H54 (cell line): Measurements from ENCODE around the gene LAMC2.
"Not testable (repeated sequence)": the region's sequence is repeated elsewhere in the genome, so short reads cannot be mapped to it uniquely, and the experiment has no call there.

Experiments
- DNase-seq: peaks from one replicate; pipeline ENCODE4 v3.0.0; 2011; ENCODE audit warnings: low spot score, mixed read lengths; ENCODE audit not compliant: insufficient read length
- FAIRE-seq: peaks from 3 replicates; lab custom pipeline; 2011; peaks lifted over from hg19 to GRCh38; lab: Jason Lieb, UNC
- POLR2A ChIP-seq: IDR thresholded peaks from 2 replicates; pipeline ENCODE4 v1.6.1; 2011; ENCODE audit warnings: low read depth, mild to moderate bottlenecking, low read length

The LAMC2 gene

DNA sequence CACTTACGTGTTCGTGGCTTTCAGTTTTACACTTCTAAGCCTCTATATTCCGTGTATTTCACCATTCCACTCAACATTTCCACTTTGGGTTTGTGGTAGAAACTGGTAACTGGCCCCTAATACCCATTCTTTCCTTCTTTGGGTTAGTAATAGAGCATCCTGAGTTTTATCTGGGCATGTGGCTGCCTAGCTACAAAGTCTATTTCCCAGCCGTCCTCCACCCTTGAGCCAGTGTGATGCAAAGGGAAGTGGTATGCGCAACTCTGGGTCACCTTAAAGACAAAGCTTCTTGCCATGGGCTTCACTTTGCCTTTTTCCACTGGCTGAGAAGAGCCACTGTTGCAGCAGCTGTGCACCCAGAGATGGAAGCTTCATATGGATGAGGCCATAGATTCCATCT is 73.9 kb downstream of the LAMC2 start:
- TF ChIP-seq POLR2A = no peak
- no peak for FAIRE-seq
- no peak for DNase-seq

- DNase-seq (no peak), FAIRE-seq (no peak)
- no peak for TF ChIP-seq POLR2A
These were observed 76.7 kb downstream of the LAMC2 start for GRCh38 chr1:183262628-183263200.

DNA sequence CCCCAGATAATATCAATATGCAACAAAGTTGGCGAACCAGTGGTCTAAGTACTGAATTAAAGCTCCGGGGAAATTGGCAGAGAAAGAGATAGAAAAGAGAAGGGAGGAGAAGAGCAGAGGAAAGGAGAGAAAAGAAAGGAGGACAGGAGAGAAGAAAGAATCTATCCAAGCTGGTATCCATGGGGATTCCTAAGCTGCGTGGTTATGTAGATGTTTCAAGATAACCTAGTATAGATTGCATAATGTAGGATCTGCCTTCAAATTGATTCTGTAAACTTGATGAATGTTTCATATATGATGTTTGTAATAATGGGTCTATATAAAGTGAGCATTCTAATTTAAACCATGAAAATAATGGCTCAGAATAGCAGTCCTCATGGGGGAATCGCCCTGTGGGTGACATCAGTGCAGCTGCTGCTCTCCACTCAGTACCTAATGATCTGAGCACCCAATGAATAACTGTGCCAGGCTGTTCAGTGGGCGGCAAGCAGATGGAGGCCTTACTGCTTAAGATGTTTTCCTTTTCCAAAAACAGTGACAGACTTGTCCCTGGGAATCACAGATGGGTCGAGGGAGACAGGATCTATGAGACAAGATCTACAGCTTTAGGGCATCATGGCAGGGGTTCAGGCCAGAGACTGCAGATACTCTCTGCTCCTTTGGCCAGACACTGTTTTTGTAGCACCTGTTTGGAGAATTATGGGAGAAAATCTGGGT is 78.0 kb downstream of the LAMC2 start:
- no peak for DNase-seq
- FAIRE-seq = no peak
- TF ChIP-seq POLR2A = no peak

DNA sequence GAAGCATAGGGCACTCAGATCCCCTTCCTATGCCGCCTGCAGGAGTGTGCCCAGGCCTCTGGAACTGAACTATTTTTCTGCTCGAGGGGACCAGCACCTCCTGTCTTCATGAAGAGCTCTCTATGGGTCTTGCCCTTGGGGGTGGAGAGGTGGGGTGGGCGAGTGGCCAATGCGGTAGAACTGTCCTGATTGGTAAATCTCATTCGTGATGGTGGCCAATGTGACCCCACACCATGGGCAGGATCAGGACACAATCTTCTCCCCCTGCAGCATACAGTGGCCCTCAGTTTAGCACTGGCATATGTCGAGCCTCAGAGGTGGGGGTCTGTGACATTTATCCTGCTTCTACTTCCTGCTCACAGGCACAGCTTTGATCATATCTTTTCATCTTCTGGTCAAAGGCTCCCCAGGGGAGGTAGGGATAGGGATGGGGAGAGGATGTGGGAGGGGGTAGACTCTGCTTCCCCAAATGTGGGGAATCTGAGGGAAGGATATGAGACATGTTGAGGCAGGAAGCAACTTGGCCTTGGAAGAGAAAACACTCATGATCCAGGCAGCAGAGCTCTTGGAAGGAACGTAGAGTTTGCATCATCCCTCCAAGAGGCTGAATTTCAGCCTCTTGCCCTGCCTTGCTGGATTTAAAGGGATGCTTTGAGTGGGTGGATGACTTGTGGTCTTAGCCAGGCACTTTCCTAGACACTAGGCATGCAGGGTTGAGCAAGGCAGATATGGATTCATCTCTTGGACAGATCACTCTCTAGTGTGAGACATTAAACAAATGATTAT is 81.8 kb downstream of the LAMC2 start:
- no peak for DNase-seq
- FAIRE-seq = no peak
- TF ChIP-seq POLR2A = no peak

DNA sequence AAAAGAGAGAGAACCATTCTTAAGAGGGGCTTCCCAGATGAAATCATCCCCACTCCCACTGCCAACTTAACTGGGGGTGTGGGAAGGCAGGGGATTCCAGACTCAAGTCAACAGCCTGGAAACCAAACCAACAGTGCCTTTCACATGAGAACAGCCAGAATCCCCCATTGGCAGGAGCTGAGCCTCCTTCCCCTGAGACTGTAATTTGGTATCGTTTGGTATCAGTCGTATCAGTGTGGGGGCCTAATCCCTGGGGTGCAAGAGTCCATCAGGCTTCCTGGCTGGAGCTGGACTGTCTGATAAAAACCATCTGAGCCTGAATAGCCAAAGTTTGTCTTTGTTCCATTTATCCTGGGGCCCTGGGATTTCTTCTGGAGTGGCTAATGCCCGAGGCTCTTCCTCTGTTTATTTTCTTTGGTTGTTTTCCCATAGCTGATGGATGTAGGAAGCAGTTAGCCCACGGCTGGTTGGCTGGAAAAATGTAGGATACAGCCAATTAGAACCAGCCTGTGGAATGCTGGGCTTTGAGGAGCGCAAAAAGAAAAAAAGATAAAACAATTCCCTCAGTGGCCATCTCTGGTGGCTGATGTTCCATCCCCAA is 84.6 kb downstream of the LAMC2 start:
- no peak for TF ChIP-seq POLR2A
- FAIRE-seq (no peak), DNase-seq (peak; percentile 58)

DNA sequence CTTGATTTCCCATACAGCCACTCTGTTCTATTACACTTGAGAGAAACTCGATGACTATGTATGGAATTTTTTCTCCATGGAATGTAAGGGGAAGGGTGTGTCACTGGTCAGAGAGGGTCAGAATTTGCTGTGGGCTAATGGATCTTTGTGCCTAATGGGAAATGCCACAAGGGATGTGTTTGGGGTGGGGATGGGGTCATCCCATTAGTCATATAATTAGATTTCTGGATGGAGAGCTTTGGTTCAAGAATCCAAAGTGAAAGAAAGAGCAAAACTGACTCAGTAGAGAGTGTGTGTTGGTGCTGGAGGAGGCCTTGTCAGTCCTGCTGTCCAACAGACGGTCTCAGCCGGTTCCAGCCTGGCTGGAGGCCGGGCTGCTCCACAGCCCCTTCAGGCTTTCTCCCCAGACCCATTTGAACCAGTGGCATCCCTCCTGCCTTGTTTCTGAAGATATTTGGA is 86.4 kb downstream of the LAMC2 start:
- FAIRE-seq (no peak), DNase-seq (peak; percentile 73)
- no peak for TF ChIP-seq POLR2A

- no peak for DNase-seq
- FAIRE-seq = no peak
- no peak for TF ChIP-seq POLR2A
These were observed 87.2 kb downstream of the LAMC2 start for GRCh38 chr1:183273300-183273699.

DNA sequence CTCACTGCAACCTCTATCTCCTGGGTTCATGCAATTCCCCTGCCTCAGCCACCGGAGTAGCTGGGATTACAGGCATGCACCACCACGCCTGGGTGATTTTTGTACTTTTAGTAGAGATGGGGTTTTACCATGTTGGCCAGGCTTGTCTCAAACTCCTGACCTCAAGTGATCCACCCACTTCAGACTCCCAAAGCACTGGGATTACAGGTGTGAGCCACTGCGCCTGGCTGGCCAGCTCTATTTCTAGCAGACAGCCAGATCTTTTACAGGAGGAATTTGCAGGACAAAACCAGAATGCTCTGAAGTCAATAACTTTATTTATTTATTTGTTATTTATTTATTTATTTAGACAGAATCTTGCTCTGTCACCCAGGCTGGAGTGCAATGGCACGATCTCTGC is 87.9 kb downstream of the LAMC2 start:
- not testable (repeated sequence) for DNase-seq, FAIRE-seq

DNA sequence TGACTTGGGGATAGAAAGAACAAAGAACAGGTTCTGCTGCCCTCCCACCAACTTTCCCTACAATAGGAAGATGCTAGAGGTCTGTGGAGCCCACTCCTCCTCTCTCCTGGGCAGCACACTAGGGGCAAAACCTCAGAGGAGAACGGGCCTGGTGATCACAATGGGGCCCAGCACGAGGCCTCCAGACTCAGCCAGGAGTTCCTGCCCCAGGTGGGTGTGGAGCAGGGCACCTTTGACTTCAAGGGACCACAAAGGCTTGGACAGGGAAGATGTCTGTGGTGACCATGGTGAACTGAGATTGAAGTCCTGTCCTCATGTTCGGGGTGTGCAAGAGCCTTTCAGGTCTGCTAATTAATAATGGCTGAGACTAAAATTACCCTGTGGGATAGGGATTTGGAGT is 88.8 kb downstream of the LAMC2 start:
- no peak for TF ChIP-seq POLR2A
- DNase-seq (no peak), FAIRE-seq (no peak)

DNA sequence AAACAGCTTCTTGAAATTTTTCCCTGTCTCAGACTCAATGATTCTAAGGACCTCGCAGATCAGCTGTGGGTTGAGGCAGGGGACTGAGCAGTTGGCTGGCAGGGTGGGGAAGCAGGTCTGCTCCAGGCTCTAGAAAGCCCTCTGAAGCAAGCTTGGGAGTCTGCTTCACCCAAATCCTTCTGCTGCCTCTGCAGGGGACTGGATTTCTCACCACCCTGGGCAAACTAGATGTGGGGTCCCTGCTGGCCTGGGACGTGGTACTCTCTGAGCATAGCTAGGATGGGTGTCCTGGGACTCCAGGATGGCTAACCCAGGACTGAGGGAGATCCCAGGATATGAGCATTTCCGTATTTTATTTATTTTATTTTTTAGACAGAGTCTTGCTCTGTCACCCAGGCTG is 89.3 kb downstream of the LAMC2 start:
- no peak for FAIRE-seq
- no peak for TF ChIP-seq POLR2A

DNA sequence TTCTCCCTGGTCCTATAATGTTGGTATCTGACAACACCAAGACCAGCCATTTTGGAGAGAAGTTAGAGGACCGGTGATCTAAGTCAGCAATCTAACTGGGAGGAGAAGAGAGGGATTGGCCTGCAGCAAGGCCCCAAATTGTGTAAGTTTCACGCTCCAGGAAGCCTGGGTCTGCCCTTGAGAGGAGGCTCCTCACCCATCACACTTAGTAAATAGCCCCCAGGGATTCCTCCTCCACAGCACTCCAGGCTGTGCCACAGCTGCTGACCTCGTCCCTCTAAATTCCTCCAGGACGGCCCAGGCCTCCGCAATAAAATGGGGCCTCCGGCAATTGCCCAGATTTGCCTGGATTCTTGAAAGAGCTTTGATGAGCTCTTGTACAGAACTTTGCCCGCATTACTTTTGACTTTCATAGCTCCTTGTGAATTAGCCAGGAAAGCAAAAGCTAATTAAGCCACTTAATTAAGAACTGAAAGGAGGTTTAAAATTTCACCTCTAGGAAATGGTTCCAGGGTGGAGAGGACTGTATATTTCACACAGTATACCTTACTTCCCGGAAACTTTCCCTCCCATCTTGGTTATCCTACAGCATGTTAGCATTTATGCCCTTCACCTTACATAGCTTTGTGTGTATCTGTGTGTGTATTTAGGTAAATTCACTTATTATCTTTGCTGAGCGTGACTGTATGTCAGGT is 90.5 kb downstream of the LAMC2 start:
- TF ChIP-seq POLR2A = no peak
- FAIRE-seq (no peak), DNase-seq (no peak)

More for the DNA sequence above, 89.3 kb downstream of the LAMC2 start:
- no peak for DNase-seq

- FAIRE-seq = no peak
- no peak for TF ChIP-seq POLR2A
- DNase-seq = no peak
These were observed 92.0 kb downstream of the LAMC2 start for GRCh38 chr1:183277821-183278738.
